ENCODE measurements around the gene USPL1.

- TF ChIP-seq POLR2A (IDR thresholded peaks at IDR 0.05; ENCODE audit: extremely low read depth, insufficient read length) (no peak), CTCF (IDR thresholded peaks at IDR 0.05; ENCODE audit: low read depth, low read length) (no peak), MYC (IDR thresholded peaks at IDR 0.05; ENCODE audit: low read depth, low read length) (no peak), MAX (IDR thresholded peaks at IDR 0.05; ENCODE audit: low read depth, low read length) (no peak)
These were observed 79.6 kb downstream of the USPL1 start for GRCh38 chr13:30697177-30697953.
